Muscle of back (tissue), 13 donors: ENCODE measurements around the gene GCSAML. TPM values are rescaled to one million over a fixed set of nuclear protein-coding genes. Genes with fewer than 3 reads are reported as not detected.
"Not testable (repeated sequence)": the region's sequence is repeated elsewhere in the genome, so short reads cannot be mapped to it uniquely, and the experiment has no call there.

ENCODE experiments used
- DNase-seq, 3 donors: peaks; one replicate each; pipeline versions ENCODE4 v3.0.0 to v3.0.0-alpha.2; 2013
- long read RNA-seq, 9 donors: transcript quantifications; one replicate each; lab custom pipeline, GENCODE V29; 2026
- polyA plus RNA-seq, 10 donors: library from polyadenylated mRNA; unstranded; fragments of 120-200 nt; gene quantifications; one replicate each; pipeline ENCODE4 v1.2.1, GENCODE V29; 2013; ENCODE audit not compliant: insufficient read length in 10 of 10

GCSAML gene
- polyA plus RNA-seq: under 1 TPM; 0.08 to 0.36 (median 0.23) TPM
- long read RNA-seq, donor 1: 0 reads
- long read RNA-seq, donor 2: 0 reads
- long read RNA-seq, donor 3: 0 reads
- long read RNA-seq, donor 4: 0 reads
- long read RNA-seq, donor 5: 0 reads
- long read RNA-seq, donor 6: 0 reads
- long read RNA-seq, donor 7: 0 reads
- long read RNA-seq, donor 8: 0 reads
- long read RNA-seq, donor 9: 0 reads

DNA sequence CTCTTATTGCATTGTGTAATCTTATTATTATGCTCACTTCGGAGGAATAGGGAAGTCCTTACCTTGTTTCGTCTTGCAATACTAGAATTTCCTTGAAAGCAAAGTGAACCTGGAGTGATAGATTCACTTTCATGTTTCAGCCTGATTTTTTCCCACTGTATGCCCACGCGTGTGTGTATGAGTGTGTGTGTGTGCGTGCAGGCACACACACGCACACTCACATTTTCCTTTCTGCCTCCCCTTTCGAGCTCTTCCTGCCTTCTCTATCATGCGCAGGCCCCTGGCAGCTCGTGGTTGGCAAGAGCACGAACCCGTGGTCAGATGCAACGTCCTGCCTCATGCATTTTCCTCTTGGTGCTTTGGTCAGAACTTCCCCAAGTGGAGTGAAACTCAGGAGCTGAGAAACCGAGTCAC, at the start of gene GCSAML:
GCSAML (plus strand) TSS at position 366 of the 414 bp plus-strand sequence. CDS start 58 bp downstream, outside the sequence.
- DNase-seq: peak in 1 of 3 donors; percentile 12

DNA sequence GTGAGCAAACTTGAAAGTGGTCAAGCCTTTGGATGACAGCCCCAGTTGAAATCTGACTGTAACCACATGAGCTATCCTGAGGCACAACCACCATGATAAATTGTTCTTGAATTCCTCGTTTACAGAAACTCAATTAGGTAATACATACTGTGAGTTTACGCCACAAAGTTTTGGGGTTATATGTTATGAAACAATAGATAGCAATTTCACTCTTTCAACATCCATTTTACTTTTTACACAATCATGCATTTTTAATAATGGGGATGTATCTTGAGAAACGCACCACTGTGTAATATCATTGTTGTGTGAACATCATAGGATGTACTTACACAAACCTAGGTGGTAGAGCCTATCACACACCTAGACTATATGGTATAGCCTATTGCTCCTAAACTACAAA, 48.1 kb upstream of the GCSAML start:
- no peak for DNase-seq

DNA sequence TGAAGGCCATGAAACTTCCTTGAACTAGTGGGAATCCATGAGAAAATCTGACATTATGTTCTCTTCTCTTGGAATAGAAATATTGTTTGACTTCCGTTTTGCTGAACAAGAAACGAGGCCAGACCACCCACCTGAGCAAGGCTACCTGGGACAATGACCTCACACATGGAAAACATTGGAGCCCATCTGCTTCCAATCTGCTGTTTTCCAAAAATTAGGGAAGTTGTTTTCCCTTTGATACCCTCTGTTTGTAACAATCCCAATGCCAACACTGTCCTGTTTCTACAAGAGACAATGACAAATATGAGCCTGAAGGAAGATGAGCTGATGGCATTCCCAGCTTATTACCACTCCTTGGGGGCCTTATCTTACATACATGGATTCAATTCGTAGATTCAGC, 42.1 kb upstream of the GCSAML start:
- no peak for DNase-seq

DNA sequence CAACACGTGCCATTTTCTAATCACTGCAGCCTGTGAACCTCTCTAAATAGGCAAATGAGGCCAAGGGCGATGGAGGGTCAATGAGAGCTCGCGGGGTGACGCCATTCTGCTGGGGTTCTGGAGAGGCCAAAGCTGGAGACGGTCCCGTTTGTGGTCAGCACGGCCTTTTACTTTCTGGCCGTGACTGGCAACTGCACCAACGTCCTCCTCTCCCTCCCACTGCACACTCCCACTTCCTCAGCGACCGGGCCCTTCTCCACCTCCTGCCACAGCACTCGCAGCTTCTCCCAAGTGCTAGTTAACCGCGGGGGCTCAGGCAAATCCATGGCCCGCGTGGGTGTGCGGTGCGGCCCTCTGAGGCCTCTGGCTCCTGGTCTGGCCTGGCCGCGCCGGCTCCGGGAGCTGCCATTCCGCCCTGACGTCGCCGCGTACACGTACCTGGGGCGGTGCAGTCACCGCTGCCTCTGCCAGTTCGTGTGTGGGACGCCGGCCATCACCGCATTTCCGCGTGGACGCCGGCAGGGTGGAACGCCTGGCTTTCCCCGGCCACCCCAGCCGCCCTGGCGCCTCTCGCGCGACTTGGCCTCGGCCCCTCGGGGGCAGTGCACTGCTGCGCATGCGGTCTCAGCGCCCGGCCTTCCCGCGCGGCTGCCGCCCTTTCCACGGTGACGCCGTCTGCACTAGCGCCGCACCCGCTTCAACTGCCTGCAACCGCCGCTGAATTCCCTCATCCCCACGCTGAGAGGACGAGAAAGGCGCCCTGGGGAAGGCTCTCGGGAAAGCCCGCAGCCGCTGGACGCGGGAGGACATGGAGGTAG, 30.9 kb upstream of the GCSAML start:
- peak in 1 of 3 donors; percentile 32 for DNase-seq

DNA sequence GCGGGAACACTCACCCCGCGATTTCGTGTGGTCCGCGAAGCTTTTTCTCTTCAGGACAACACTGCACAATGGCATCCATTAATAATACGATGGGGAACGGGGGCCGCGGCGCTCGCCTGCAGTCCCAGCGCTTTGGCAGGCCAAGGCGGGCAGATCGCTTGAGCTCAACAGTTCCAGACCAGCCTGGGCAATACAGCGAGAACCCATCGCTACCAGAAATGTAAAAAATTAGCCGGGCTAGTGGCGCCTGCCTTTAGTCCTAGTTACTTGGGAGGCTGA, 30.4 kb upstream of the GCSAML start:
- DNase-seq: no peak

DNA sequence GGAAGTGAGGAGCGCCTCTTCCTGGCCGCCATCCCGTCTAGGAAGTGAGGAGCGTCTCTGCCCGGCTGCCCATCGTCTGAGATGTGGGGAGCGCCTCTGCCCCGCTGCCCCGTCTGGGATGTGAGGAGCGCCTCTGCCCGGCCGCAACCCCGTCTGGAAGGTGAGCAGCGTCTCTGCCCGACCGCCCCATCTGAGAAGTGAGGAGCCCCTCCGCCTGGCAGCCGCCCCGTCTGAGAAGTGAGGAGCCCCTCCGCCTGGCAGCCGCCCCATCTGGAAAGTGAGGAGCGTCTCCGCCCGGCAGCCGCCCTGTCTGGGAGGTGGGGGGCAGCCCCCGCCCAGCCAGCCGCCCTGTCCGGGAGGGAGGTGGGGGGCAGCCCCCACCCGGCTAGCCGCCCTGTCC, 27.0 kb upstream of the GCSAML start:
- DNase-seq: not testable (repeated sequence)

DNA sequence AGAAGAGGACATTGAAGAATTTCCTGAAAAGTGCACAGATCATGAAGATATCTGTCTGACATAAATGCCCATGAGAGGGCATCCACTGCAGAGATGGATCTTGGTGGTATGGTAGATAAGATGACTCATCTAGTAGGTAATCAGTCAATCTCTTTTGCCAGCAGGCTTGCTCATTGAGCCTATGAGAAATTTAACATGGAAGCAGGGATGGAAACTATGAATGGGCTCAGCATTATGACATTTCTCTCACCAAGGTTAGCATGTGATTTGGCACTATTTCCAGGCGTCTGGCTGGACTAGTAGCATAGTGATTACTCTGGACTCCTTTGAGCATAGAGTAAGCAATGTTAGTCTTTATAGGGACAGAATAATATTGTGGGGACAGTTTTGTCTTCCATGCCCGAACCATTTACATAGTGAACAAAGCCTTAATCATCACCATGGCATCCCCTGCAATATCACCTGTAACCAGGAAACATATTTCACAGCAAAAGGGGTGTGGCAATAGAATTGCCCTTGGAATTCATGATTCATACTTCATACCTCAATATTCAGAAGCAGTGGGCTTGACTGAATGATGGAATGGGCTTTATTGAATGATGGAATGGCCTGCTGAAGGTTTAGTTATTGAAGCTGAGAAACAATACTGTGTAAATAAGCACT, 20.0 kb upstream of the GCSAML start:
- no peak for DNase-seq

DNA sequence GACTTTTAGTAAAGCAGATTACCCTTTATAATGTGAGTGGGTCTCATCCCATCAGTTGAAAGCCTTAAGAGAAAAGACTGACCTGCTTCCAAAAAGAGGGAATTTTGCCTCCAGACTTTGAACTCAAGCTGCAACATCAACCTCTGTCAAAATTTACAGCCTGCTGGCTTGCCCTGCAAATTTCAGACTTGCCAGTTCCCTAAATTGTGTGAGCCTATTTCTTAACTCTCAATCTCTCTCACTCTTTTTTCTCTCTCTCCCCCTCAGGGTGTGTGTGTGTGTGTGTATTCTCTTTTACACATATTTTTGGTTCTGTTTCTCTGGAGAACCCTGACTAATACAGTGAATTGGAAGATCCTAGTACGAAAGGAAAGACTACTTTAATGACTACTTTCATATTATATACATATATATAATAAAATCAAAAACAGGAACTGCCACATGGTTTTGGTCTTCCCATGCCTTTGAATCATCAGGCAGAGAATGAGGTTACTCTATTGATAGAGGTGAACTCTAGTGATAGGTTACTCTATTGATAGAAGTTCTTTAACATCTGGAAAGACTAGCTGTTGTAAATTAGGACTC, 19.1 kb upstream of the GCSAML start:
- no peak for DNase-seq

DNA sequence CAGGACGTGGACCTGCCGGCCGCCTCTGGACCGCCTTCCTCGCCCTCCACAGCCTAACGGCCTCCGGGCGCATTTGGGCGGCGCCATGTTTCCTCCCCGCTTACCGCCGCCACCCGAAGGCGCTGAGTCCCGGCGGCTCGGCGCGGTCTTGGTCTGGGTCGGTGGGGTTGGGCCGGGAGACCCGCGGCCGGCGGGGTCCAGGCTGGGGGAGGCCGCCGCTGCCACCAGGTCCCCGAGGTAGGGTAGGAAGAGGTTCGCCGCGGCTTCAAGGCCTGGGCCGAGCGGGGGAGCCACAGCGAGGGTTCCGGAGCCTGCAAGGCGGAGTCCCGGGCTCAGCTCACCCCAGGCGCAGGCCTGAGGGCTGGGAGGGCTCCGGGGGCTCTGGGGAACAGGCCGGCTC, 18.1 kb upstream of the GCSAML start:
- DNase-seq: peak in 1 of 3 donors; percentile 67

DNA sequence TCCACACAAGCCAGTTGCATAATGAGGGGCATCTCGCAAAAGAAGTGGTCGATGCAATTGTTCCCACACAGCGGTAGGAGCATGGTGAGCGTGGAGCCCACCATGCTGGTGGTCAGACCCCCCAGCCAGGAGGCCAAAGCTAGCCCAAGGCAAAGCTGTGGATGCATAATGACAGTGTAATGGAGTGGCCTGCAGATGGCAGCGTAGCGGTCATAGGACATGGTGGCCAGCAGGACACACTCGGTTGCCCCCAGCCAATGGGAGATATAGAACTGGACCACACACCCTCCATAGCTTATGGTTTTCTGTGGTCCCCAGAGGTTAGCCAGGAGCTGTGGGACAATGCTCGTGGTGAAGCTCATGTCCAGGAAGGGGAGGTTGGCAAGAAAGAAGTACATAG, 17.0 kb upstream of the GCSAML start:
- DNase-seq: no peak

DNA sequence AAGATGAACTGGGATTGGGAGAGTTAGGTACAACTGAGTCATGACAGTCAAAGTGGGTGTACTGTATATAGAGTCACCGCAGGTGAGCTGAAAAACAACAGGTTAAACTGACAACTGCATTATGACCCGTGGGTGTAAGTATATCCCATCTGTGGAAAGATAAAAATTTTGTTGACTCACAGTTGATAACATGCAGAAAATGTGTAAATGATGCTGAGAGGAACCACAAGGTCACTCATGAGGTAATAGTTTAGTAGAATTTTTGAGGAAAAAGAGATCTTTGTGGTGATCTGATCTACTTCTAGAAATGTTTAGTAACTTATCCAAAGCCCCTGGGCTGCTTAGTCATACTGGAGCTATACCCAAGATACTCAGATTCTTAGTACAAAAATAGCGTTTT, 13.5 kb upstream of the GCSAML start:
- DNase-seq: no peak

DNA sequence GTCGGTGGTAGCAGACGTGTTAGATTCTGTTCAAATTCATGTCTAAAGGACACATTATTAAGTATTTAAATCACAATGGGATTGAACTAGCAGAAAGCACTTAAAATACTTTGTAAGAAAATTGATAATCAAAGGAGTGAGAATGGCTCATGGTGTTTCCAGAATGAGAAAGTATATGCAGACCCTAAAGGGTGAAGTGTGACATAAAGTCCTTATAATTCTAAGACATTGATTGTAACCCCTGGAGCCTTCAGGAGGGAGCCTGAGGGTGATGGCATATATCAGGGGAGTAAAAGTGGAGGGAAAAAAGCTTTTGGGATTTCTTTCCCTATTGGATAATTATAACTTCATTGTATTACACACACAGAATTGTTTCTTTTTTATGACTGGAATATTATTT, 12.6 kb upstream of the GCSAML start, which contains the start of gene OR2C3:
OR2C3 (minus strand) TSS at position 101 of the 400 bp plus-strand sequence. CDS start 3,929 bp downstream, outside the sequence.
- DNase-seq: no peak

DNA sequence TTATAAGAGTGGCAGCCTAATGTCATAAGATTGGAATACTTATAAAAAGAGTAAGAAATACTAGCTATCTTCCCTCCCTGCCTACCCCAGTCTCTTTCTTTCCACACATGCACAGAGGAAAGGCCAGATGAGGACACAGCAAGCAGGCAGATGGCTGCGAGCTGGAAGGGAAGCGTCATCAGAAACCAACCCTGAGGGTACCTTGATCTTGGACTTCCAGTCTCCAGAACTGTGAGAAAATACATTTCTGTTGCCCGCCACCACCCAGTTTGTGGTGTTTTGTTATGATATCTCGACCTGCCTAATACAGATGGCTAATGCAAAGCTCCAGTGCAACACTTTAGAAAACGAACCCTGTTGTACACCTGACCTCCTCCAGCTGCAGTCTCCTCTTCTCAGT, 10.4 kb upstream of the GCSAML start:
- no peak for DNase-seq

DNA sequence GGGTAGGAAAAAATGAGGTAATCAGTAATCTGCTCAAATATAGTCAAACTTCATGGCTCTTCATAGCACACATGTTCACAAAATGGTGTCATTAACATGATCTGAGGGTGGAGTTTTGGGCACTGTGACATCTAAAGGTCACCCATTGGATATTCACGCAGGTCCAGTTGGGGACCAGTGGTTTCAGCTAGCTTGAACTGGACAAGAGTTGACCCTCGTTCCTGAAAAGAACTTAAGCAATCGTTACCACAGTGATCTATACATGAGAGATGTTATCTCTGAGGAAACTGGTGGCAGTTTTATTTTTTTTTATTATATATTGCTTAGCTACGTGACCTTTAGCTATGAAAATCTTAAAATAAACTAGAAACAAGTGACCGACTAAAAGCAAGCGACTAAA, 9.7 kb upstream of the GCSAML start:
- DNase-seq: no peak

DNA sequence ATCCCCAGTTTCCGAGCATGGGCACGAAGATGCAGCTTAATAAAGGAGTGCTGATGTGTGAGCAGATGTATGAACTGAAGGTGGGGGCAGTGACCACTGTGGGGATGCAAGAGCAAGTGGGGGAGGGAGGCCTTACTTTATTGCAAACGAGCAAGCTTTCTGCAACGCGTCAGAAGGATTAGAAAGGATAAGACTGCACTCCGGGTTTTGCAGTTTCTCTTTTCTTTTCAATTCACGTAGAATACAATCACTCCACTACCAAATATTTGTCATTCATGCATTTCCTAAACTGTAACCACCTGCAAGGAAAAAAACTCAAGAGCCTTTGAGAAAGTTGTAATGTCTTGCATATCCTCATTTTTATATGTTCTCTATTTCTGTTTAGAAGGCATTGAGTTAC, 8.4 kb upstream of the GCSAML start:
- DNase-seq: no peak

DNA sequence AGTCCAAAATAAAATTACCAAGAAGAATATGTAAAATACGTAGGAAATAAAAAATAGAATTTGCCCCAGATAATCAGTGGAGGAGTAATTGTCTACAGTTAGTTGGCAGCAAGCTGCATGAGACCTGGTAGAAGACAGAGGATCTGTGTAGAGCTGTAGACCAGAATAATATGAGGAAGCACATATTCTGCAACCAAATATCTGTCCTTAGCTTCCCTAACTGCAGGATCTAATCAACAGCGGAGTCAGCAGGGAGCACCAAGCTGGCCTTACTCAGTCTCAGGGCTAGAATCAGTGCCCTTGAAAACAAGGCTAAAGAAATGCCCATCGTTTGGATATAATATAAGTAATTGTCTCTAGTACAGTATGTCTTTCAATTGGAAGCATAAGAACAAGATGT, 6.1 kb upstream of the GCSAML start:
- no peak for DNase-seq

DNA sequence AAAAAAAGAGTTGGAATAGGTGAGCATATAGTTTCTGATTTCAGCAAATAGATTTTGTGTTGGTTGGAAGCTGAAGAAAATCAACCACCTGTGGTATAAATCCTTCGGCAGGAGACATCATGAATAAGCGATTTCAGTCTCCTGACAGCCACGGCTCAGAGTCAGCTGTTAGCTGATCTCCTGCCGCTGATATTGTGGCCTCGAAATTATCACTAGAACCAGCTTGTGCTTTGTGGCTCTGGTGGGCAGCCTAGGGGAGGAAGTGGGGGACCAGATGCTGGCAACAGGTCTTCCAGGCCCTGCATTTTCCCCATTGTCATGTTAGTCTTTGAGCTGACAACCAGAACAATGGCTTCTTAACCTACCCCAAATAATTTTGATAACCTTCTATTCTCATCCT, 842 bp upstream of the GCSAML start:
- DNase-seq: no peak

DNA sequence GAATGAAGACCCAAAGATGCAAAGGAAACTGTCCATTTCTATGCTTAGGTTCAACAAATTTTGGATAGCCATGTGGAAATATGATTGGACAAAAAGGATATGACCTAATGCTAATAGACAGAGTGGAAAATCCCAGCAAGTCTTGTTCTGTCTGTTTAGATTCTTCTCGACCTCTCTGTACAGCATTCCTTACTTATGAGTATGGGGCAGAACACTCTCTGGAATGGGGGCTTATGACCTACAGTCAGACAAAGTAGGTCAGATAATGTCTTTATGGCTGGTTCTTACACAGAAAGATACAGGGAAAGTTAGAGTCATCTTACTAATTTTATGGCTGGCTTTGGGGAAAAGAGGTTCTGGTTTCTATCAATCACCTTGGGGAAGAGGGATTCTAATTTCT, 2.8 kb downstream of the GCSAML start:
- peak in 1 of 3 donors; percentile 14 for DNase-seq

DNA sequence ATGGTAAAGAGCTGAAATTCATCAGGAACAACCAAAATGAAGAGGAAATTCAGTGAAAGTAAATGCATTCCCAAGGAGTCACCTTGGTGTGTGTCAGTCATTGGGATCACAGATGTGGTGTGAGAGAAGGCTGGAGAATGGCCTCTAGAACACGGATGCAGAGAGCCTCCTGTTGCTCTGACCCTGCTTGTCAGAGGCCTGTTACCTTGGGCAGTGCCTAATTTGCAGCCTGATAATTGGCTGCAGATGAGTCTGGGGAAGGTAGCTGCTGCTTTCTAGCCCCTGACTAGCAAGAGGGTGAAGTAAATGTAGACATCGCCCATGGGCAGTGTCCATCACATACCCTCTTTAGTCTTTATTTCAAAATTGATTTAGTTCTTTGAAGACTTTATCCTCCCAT, 3.3 kb downstream of the GCSAML start:
- DNase-seq: no peak

DNA sequence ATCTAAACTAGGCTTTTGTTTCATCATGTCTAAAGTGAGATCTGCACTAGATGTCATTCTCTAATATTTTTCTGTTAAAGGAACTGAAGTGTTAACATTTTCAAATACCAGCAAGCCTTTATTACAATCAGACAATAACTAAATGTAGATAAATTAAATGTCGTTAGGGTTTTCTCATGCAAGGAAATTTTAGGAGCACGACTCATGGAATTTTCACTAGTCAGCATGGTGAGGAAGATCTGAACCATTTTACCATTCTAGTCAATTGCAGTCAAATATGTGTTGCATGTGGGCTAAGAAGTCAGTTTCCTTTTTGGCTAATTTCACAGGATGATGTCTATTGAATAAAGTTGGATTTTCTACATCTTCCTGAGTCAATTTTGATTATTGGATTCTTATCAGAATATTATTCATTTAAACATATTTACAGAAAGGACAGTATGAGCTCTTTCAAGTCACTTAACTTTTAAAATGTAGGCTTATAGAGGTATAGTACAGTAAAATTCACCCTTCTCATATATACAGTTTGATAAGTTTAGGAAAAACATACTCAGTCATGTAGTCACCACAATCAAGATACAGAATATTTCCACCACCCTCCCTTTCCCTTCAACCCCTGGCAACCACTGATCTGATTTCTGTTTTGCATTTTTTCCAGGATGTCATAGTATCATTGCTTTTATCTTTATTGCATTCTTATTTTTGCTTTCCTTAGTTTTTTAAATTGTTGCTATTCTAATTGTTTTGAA, 9.2 kb downstream of the GCSAML start:
- DNase-seq: no peak

DNA sequence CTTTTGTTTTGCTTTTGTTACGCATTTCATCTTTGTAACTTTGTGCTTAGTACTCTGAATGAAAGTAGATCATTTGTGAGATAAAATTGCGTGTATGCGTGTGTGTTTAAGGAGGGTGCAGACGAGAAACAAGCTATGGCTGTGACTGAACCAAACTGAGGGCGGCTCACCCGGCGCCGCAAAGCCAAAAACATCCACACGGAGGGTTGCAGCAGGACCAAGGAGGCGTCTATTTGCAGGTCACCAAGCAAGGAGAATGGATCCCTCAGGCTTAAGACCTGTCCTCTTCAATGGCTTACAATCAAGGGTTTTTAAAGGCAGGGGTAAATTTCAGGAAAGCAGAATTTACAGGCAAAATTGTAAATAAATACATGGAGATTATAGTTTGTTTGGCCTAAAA, 12.8 kb downstream of the GCSAML start:
- DNase-seq: no peak

DNA sequence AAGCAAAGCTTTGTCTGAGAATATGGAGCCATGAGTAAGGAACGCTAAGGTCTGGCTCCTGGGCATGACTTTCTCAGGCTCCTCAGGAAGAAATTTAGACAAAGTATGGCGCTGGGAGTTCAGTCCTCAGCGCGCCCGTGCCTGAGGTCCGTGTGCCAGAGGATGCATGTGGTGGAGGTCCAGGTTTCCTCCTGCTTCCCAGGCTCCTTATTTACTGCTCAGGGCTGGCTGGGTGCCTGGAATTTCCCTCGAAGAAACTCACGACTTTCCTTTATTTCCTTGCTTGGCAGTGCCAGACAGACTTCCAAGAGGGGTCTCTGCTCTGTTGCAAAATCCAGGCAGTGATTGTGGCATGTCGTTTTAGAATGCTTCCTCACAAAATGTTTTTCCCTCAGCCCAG, 13.3 kb downstream of the GCSAML start:
- DNase-seq: no peak
